Lower leg skin (tissue), 4 donors: ENCODE data around the gene TLL2. TPM values are rescaled to one million over a fixed set of nuclear protein-coding genes. Genes with fewer than 3 reads are reported as not detected.
A peak's percentile ranks its signal among the peaks of the same experiment; 100 is the strongest.
"Not testable (repeated sequence)": the region's sequence is repeated elsewhere in the genome, so short reads cannot be mapped to it uniquely, and the experiment has no call there.

ENCODE experiments used
- DNase-seq, 2 donors: peaks; one replicate each; pipeline ENCODE4 v3.0.0-alpha.2; 2019; ENCODE audit warnings: low spot score in 2 of 2
- H3K4me3 ChIP-seq: fragments of 200-600 bp; sonication (generic); 2 replicates; pipeline ENCODE4 v1.5.1; 2017; ENCODE audit warnings: mild to moderate bottlenecking, low read depth; ENCODE audit not compliant: poor library complexity, severe bottlenecking
- CTCF ChIP-seq, 3 donors: fragments of 450-650 bp; IDR thresholded peaks; one replicate each; pipeline ENCODE4 v1.5.1; 2016; ENCODE audit warnings: antibody characterized with exemption in 3 of 3, mild to moderate bottlenecking in 3 of 3, moderate library complexity in 2 of 3
- POLR2A ChIP-seq, 2 donors: fragments of 450-650 bp; IDR thresholded peaks; one replicate each; pipeline ENCODE4 v1.6.1; 2016 to 2017; ENCODE audit warnings: antibody characterized with exemption in 2 of 2, mild to moderate bottlenecking in 1 of 2, moderate library complexity in 1 of 2
- WGBS, 2 donors: methylation state at CpG; one replicate each; pipeline ENCODE4 v1.1.5; 2018; 5-methylcytosine and 5-hydroxymethylcytosine counted together
- intact Hi-C: fragments of 100-400 bp; cut with DNase I; formaldehyde crosslinking; loops from one replicate; pipeline ENCODE4 v1.15.0; 2023; ENCODE audit warnings: low total_unique reads
- total RNA-seq, 4 donors: library from RNA; depleted of rRNA; stranded (reverse); fragments of >200 nt; gene quantifications; one replicate each; pipeline ENCODE4 v1.1.0, GENCODE V29; 2016

The TLL2 gene
- under 1 TPM in 2 of 4 donors, not detected in 2; 0.39 to 0.94 TPM for total RNA-seq

GRCh38 chr10:96513698-96514561 lies at the start of gene TLL2:
Gene TLL2 (minus strand): TSS chr10:96513926. CDS start chr10:96513685, 241 bp downstream.
- DNase-seq, result peak; percentile 51 to 94
- 2% methylated on average over 29 to 39 of the region's 68 CpGs for WGBS, 2 donors
- intact Hi-C loops, result no loop called here
- TF ChIP-seq POLR2A (IDR thresholded peaks at IDR 0.05) (no peak), CTCF (IDR thresholded peaks at IDR 0.05) (no peak)
- peak within 1 kb of the TSS; percentile 27 for H3K4me3 ChIP-seq

- H3K4me3 ChIP-seq, result no peak overlapping the region
- DNase-seq, result no peak
- intact Hi-C loops, result no loop called here
- TF ChIP-seq POLR2A (IDR thresholded peaks at IDR 0.05) (no peak), CTCF (IDR thresholded peaks at IDR 0.05) (no peak)
- WGBS, 2 donors, result 89 to 93% methylated on average over 3 of the region's 3 CpGs
These were observed 47.5 kb upstream of the TLL2 start for GRCh38 chr10:96560966-96561887.

- WGBS, 2 donors, result 91 to 95% methylated on average over 2 of the region's 2 CpGs
- DNase-seq, result no peak
- intact Hi-C loops, result no loop called here
- no peak for TF ChIP-seq POLR2A (IDR thresholded peaks at IDR 0.05)
- H3K4me3 ChIP-seq, result no peak overlapping the region
These were observed 46.8 kb upstream of the TLL2 start for GRCh38 chr10:96560489-96560888.

GRCh38 chr10:96556003-96556402 lies 42.3 kb upstream of the TLL2 start:
- intact Hi-C loops, result no loop called here
- DNase-seq, result no peak
- 63 to 68% methylated on average over 1 of the region's 1 CpG for WGBS, 2 donors

GRCh38 chr10:96555330-96555729 lies 41.6 kb upstream of the TLL2 start:
- TF ChIP-seq CTCF (IDR thresholded peaks at IDR 0.05) (no peak), POLR2A (IDR thresholded peaks at IDR 0.05) (no peak)
- intact Hi-C loops, result no loop called here
- H3K4me3 ChIP-seq, result no peak overlapping the region
- 93 to 94% methylated on average over 3 of the region's 3 CpGs for WGBS, 2 donors
- no peak for DNase-seq

More at GRCh38 chr10:96556003-96556402, 42.3 kb upstream of the TLL2 start:
- TF ChIP-seq POLR2A (IDR thresholded peaks at IDR 0.05) (no peak), CTCF (IDR thresholded peaks at IDR 0.05) (no peak)
- no peak overlapping the region for H3K4me3 ChIP-seq

GRCh38 chr10:96548589-96548988 lies 34.9 kb upstream of the TLL2 start:
- intact Hi-C loops, result no loop called here
- 74 to 78% methylated on average over 5 of the region's 5 CpGs for WGBS, 2 donors
- no peak overlapping the region for H3K4me3 ChIP-seq
- no peak for DNase-seq
- no peak for TF ChIP-seq CTCF (IDR thresholded peaks at IDR 0.05)
- TF ChIP-seq POLR2A (IDR thresholded peaks at IDR 0.05), result no peak

GRCh38 chr10:96545558-96545957 lies 31.8 kb upstream of the TLL2 start:
- H3K4me3 ChIP-seq, intact Hi-C loops, DNase-seq: not testable (repeated sequence)
- WGBS, 2 donors, result 90 to 93% methylated on average over 10 of the region's 10 CpGs
